ENCODE data around the gene ROR2. TPM values are rescaled to one million over a fixed set of nuclear protein-coding genes. Genes with fewer than 3 reads are reported as not detected.

ROR2 gene
- total RNA-seq, 4 donors from 2014 or later: 9.5 to 17.7 (median 15.9) TPM

DNA sequence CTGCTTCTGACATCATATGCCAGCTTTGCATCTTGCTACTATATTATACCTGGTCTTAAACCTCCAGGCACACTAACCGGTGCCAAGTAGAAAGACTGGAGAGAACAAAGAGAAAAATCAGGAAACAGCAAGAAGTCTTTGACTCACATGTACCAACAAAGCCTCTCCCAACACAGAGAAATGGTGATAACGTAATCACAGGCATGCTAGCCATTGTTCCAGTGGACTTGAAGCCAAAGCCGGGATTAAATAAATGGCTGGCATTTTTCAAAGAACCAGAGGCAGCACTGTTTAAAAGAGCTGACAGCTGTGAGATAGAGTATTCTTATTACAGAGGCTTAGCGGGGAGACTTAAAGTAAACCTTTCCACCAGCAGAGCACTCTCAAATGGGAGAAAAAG, 378.0 kb downstream of the ROR2 start:
- H3K27ac ChIP-seq: no peak overlapping the region
- 38% methylated on average over 4 of the region's 4 CpGs for WGBS, 2 donors
- H3K4me1 ChIP-seq: no peaks in the 10 kb centered on the region
- intact Hi-C loops (cut with DNase I): no loop called here
- H3K9me3 ChIP-seq: no peaks in the 10 kb centered on the region
- H3K27me3 ChIP-seq: no peaks in the 10 kb centered on the region
- H3K36me3 ChIP-seq: no peaks in the 10 kb centered on the region
- H3K4me3 ChIP-seq (replicated peaks in 1 of 3): no peak overlapping the region
- TF ChIP-seq, protein P1, sequence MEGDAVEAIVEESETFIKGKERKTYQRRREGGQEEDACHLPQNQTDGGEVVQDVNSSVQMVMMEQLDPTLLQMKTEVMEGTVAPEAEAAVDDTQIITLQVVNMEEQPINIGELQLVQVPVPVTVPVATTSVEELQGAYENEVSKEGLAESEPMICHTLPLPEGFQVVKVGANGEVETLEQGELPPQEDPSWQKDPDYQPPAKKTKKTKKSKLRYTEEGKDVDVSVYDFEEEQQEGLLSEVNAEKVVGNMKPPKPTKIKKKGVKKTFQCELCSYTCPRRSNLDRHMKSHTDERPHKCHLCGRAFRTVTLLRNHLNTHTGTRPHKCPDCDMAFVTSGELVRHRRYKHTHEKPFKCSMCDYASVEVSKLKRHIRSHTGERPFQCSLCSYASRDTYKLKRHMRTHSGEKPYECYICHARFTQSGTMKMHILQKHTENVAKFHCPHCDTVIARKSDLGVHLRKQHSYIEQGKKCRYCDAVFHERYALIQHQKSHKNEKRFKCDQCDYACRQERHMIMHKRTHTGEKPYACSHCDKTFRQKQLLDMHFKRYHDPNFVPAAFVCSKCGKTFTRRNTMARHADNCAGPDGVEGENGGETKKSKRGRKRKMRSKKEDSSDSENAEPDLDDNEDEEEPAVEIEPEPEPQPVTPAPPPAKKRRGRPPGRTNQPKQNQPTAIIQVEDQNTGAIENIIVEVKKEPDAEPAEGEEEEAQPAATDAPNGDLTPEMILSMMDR (IDR thresholded peaks at IDR 0.05): no peak
- no peak for TF ChIP-seq POLR2A (IDR thresholded peaks at IDR 0.05)
- DNase-seq: no peak

DNA sequence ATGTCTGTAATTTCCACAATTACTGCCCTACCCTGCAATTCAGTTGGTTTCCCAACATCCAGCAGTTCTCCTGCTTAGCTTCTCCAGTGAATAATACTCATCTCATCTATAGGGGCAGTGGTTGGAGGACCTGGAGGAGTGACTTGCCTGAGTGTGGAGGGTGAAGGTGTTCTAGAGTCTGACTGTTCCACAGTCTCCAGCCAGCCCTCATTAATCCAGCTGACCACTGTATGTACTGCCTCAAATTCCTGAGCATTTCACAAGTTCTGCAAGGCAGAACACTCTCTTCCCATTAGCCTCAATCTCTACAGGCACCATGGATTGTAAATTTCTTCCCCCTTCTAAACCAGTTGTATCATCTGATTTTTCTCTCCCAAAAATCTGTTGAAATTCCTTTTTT, 379.0 kb downstream of the ROR2 start:
- Histone ChIP-seq H3K36me3 (no peaks in the 10 kb centered on the region), H3K27me3 (no peaks in the 10 kb centered on the region), H3K4me1 (no peaks in the 10 kb centered on the region), H3K9me3 (no peaks in the 10 kb centered on the region), H3K4me3 (replicated peaks in 1 of 3) (no peak overlapping the region), H3K27ac (no peak overlapping the region)
- intact Hi-C loops (cut with DNase I): no loop called here
- DNase-seq: no peak
- no peak for TF ChIP-seq POLR2A (IDR thresholded peaks at IDR 0.05)
- TF ChIP-seq, protein P1 (IDR thresholded peaks at IDR 0.05): no peak

DNA sequence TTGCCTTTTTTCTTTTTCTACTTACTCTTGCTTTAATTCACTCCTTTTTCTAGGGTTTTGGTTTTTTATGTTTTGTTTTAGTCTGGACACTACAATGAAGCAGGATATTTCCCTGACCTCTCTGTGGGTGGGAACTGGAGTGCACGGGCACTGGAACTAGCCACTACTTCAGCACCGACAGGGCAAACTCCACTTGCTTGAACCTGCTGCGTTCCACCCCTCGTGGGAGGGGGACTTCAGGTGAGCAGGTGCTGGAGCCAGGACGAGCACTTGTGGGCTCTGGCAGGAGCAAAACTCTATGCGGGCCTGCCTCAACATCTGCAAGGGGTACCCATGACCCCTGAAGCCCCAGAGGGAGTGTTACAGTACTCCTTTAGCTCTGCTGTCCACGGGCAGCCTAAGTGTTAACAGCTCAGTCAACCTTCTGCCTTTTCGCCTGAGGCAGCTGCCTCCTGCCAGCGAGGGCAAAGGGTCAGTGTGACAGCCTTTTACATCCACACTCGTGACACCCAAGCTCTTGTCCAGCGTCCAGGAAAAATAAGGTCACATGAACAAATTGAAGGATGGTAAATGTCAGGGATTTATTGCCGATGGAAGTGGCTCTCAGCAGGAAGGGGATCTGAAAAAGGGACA, 382.3 kb downstream of the ROR2 start:
- TF ChIP-seq, protein P1 (IDR thresholded peaks at IDR 0.05): no peak
- TF ChIP-seq POLR2A (IDR thresholded peaks at IDR 0.05): no peak
- Histone ChIP-seq H3K4me1 (no peaks in the 10 kb centered on the region), H3K27me3 (no peaks in the 10 kb centered on the region), H3K4me3 (replicated peaks in 1 of 3) (no peak overlapping the region), H3K9me3 (no peaks in the 10 kb centered on the region), H3K27ac (no peak overlapping the region), H3K36me3 (no peaks in the 10 kb centered on the region)
- intact Hi-C loops (cut with DNase I): no loop called here
- no peak for DNase-seq
- WGBS, 2 donors: 79 to 80% methylated on average over 11 to 12 of the region's 12 CpGs

DNA sequence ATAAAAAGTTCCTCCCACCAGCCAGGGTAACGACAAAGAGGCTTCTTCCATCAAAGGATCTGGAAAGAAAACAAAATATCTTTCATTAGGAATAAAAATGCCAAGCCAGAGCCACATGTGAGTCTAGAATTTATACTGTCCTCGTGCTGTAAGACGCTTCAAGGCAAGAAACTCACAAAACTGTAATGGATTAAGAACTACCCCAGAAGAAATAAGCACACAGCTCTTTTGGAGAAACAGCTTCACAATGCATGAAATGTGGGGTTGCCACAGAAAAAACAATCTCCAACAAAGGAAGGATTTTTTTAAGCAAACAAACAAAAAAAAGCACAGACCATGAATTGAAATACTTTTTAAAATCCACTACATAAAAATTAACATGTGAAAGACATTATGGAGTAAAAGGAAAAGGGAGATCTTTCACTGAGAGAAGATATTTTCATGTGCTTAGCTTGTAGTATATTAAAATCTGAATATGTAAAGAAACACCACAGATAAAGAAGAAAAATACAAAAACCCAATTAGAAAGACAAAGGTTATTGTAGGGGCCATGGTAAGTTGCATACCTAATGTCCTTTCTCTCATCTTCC, 385.9 kb downstream of the ROR2 start:
- H3K9me3 ChIP-seq: no peaks in the 10 kb centered on the region
- no peaks in the 10 kb centered on the region for H3K4me1 ChIP-seq
- TF ChIP-seq POLR2A (IDR thresholded peaks at IDR 0.05): no peak
- TF ChIP-seq, protein P1 (IDR thresholded peaks at IDR 0.05): no peak
- H3K4me3 ChIP-seq (replicated peaks in 1 of 3): no peak overlapping the region
- H3K36me3 ChIP-seq: no peaks in the 10 kb centered on the region
- 63 to 64% methylated on average over 3 of the region's 3 CpGs for WGBS, 2 donors
- DNase-seq: no peak
- no peaks in the 10 kb centered on the region for H3K27me3 ChIP-seq
- intact Hi-C loops (cut with DNase I): no loop called here
- H3K27ac ChIP-seq: no peak overlapping the region

DNA sequence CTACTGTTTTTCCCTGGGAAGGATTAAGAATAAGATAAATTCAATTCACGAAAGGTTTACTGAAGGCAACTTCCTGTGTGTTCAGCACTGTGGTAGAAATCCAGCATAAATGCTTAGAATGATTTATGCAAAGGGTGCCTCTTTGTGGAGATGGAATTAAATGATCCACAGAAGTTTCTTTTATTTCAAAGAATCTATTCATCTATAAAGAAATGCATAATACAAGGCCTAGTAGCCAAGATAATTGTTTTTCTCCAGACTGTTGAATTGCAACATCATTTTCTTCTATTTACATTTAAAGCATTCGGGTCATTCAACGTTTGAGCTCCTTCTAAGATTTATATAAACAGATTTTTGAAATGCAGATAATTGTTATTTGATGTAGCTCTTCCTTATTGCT, 387.6 kb downstream of the ROR2 start:
- H3K27me3 ChIP-seq: no peaks in the 10 kb centered on the region
- no peaks in the 10 kb centered on the region for H3K36me3 ChIP-seq
- DNase-seq: no peak
- H3K4me3 ChIP-seq (replicated peaks in 1 of 3): no peak overlapping the region
- intact Hi-C loops (cut with DNase I): no loop called here
- TF ChIP-seq, protein P1 (IDR thresholded peaks at IDR 0.05): no peak
- no peak for TF ChIP-seq POLR2A (IDR thresholded peaks at IDR 0.05)
- no peaks in the 10 kb centered on the region for H3K9me3 ChIP-seq
- H3K27ac ChIP-seq: no peak overlapping the region
- no peaks in the 10 kb centered on the region for H3K4me1 ChIP-seq
- 72% methylated on average over 3 of the region's 3 CpGs for WGBS, 2 donors

All from thyroid gland (tissue), 4 donors.